ENCODE data around the gene NUAK1.

Gene NUAK1

DNA sequence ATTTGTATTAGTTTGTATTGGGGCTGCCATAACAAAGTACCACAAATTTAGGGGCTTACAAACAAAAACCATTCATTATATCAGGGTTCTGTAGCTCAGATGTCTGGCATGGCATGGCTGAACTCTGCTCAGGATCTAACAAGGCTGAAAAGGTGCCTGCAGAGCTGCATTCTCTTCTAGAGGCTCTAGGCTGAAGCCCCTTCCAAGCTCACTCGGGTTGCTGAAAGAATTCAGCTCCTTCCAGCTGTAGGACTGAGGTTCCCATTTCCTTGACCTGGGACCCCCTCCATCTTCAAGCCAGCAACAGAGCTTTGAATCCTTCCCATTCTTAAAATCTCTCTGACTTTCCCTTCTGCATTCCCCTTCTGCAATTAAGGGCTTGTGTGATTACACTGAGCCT, 90.7 kb downstream of the NUAK1 start:
- Histone ChIP-seq H3K27me3 (ENCODE audit: insufficient read depth, poor library complexity, severe bottlenecking) (no peaks in the 10 kb centered on the region), H3K27ac (replicated peaks) (no peak overlapping the region), H3K4me3 (replicated peaks; ENCODE audit: insufficient read depth, low read length) (no peak overlapping the region)
- DNase-seq (ENCODE audit: low read depth in 1 of 2, low spot score in 1 of 2) = no peak
- TF ChIP-seq, protein P1, sequence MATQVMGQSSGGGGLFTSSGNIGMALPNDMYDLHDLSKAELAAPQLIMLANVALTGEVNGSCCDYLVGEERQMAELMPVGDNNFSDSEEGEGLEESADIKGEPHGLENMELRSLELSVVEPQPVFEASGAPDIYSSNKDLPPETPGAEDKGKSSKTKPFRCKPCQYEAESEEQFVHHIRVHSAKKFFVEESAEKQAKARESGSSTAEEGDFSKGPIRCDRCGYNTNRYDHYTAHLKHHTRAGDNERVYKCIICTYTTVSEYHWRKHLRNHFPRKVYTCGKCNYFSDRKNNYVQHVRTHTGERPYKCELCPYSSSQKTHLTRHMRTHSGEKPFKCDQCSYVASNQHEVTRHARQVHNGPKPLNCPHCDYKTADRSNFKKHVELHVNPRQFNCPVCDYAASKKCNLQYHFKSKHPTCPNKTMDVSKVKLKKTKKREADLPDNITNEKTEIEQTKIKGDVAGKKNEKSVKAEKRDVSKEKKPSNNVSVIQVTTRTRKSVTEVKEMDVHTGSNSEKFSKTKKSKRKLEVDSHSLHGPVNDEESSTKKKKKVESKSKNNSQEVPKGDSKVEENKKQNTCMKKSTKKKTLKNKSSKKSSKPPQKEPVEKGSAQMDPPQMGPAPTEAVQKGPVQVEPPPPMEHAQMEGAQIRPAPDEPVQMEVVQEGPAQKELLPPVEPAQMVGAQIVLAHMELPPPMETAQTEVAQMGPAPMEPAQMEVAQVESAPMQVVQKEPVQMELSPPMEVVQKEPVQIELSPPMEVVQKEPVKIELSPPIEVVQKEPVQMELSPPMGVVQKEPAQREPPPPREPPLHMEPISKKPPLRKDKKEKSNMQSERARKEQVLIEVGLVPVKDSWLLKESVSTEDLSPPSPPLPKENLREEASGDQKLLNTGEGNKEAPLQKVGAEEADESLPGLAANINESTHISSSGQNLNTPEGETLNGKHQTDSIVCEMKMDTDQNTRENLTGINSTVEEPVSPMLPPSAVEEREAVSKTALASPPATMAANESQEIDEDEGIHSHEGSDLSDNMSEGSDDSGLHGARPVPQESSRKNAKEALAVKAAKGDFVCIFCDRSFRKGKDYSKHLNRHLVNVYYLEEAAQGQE (IDR thresholded peaks at IDR 0.05; ENCODE audit: insufficient replicate concordance, low read depth) = no peak

DNA sequence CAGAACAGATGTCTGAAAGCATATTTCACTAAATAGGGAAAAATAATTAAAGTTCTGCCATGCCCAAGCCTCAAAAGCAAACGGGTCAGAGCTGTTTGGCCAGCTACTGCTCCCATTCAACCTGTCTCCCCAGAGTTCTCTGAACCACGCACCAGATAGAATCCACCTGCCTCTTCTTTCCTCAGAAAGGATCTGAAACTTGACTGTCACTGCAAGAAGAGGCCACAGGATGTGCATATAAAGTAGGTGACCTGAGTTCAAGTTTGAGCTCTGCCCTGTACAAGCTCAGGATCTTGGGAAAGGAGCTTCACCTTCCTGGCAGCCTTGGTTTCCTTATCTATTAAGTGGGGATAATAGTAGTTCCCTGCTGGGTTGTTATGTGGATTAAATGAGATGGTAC, 91.8 kb downstream of the NUAK1 start:
- no peak for DNase-seq (ENCODE audit: low read depth in 1 of 2, low spot score in 1 of 2)
- no peak for TF ChIP-seq GABPA (IDR thresholded peaks at IDR 0.05; ENCODE audit: low read depth)
- TF ChIP-seq SPI1 (IDR thresholded peaks at IDR 0.05; ENCODE audit: borderline replicate concordance, low read depth) = no peak
- no peak for TF ChIP-seq POLR2AphosphoS5 (IDR thresholded peaks at IDR 0.05; ENCODE audit: low read depth)
- TF ChIP-seq, protein P1 (IDR thresholded peaks at IDR 0.05; ENCODE audit: insufficient replicate concordance, low read depth) = no peak
- TF ChIP-seq, protein P2, sequence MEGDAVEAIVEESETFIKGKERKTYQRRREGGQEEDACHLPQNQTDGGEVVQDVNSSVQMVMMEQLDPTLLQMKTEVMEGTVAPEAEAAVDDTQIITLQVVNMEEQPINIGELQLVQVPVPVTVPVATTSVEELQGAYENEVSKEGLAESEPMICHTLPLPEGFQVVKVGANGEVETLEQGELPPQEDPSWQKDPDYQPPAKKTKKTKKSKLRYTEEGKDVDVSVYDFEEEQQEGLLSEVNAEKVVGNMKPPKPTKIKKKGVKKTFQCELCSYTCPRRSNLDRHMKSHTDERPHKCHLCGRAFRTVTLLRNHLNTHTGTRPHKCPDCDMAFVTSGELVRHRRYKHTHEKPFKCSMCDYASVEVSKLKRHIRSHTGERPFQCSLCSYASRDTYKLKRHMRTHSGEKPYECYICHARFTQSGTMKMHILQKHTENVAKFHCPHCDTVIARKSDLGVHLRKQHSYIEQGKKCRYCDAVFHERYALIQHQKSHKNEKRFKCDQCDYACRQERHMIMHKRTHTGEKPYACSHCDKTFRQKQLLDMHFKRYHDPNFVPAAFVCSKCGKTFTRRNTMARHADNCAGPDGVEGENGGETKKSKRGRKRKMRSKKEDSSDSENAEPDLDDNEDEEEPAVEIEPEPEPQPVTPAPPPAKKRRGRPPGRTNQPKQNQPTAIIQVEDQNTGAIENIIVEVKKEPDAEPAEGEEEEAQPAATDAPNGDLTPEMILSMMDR (IDR thresholded peaks at IDR 0.05; ENCODE audit: insufficient read depth, low read length) = no peak
- Histone ChIP-seq H3K27me3 (ENCODE audit: insufficient read depth, poor library complexity, severe bottlenecking) (no peaks in the 10 kb centered on the region), H3K4me3 (replicated peaks; ENCODE audit: insufficient read depth, low read length) (no peak overlapping the region), H3K27ac (replicated peaks) (no peak overlapping the region)

DNA sequence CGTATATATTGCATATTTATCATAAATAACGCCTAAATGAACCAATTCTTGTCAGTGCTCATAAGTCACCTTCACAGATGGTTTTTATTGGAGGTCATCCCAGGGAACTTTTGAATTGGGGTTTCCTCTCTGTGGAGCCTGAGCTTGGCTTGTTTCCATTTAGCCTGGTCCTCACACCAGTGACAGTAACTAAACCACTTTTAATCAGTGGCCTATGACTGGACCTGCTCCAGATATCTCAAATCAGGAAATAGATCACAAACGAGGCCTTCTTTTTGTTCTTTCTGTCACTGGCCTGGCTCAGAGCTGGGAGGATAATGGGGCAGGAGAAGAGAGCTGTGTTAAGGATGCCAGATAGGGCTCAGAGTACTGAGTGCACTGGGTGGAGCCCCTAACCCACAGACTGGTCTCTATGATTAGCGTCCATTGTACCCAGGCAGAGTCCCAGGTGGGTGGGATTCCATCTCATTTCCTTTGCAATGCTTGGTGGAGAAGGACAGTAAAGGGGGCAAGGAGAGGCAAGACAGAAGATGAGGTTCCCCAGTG, 92.4 kb downstream of the NUAK1 start:
- Histone ChIP-seq H3K27ac (replicated peaks) (no peak overlapping the region), H3K4me3 (replicated peaks; ENCODE audit: insufficient read depth, low read length) (no peak overlapping the region), H3K27me3 (ENCODE audit: insufficient read depth, poor library complexity, severe bottlenecking) (no peaks in the 10 kb centered on the region)
- TF ChIP-seq, protein P1 (IDR thresholded peaks at IDR 0.05; ENCODE audit: insufficient replicate concordance, low read depth) = no peak
- TF ChIP-seq, protein P2 (IDR thresholded peaks at IDR 0.05; ENCODE audit: insufficient read depth, low read length) = no peak
- TF ChIP-seq POLR2AphosphoS5 (IDR thresholded peaks at IDR 0.05; ENCODE audit: low read depth) = no peak
- no peak for DNase-seq (ENCODE audit: low read depth in 1 of 2, low spot score in 1 of 2)

DNA sequence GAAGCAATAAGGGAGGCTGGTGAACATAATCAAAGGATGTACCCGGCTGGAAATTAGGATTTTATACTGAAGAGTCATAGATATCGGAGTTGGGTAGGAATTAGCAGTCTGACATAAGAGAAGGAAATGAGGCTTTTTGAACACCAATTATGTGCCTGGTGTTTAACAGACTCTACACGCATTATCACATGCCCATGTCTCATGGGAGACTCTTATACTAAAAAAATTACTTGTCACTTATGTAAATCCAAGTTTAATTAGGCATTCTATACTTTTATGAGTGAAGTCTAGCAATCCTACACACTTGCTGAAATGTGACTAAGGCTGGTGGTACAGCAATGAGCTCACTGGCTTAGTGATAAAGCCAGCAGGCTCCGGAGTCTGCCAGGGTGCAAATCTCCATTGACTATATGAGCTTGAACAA, 93.5 kb downstream of the NUAK1 start:
- TF ChIP-seq SPI1 (IDR thresholded peaks at IDR 0.05; ENCODE audit: borderline replicate concordance, low read depth) = no peak
- TF ChIP-seq, protein P1 (IDR thresholded peaks at IDR 0.05; ENCODE audit: insufficient replicate concordance, low read depth) = no peak
- no peak for TF ChIP-seq GABPA (IDR thresholded peaks at IDR 0.05; ENCODE audit: low read depth)
- TF ChIP-seq POLR2AphosphoS5 (IDR thresholded peaks at IDR 0.05; ENCODE audit: low read depth) = no peak
- TF ChIP-seq, protein P2 (IDR thresholded peaks at IDR 0.05; ENCODE audit: insufficient read depth, low read length) = no peak
- no peak for DNase-seq (ENCODE audit: low read depth in 1 of 2, low spot score in 1 of 2)
- Histone ChIP-seq H3K27ac (replicated peaks) (no peak overlapping the region), H3K4me3 (replicated peaks; ENCODE audit: insufficient read depth, low read length) (no peak overlapping the region), H3K27me3 (ENCODE audit: insufficient read depth, poor library complexity, severe bottlenecking) (no peaks in the 10 kb centered on the region)
